Stimulated activated CD4-positive, alpha-beta T cell treated with anti-CD3 and anti-CD28 coated beads, Interleukin-15, amount 100 ng/mL, for 24 hours (primary cell): Measurements from ENCODE around the gene PLXNA4.

ENCODE experiments used
- DNase-seq: peaks from one replicate; pipeline ENCODE4 v3.0.0-alpha.2; 2020

PLXNA4 gene

GRCh38 chr7:132500727-132501440 is 75.4 kb downstream of the PLXNA4 start:
- DNase-seq = no peak

GRCh38 chr7:132499487-132499886 is 76.8 kb downstream of the PLXNA4 start:
- DNase-seq = no peak

- DNase-seq = no peak
These were observed 77.2 kb downstream of the PLXNA4 start for GRCh38 chr7:132499065-132499464.

DNA sequence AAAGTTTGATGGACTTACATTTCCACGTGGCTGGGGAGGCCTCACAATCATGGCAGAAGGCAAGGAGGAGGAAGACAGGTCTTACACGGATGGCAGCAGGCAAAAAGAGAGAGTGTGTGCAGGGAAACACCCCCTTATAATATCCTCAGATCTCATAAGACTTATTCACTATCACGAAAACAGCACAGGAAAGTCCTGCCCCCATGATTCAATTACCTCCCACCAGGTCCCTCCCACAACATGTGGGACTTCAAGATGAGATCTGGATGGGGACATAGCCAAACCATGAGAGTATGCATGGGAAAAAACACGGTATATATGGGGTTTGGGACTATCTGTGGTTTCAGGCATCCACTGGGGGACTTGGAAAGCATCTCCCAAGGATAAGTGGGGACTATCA is 78.0 kb downstream of the PLXNA4 start:
- no peak for DNase-seq

DNA sequence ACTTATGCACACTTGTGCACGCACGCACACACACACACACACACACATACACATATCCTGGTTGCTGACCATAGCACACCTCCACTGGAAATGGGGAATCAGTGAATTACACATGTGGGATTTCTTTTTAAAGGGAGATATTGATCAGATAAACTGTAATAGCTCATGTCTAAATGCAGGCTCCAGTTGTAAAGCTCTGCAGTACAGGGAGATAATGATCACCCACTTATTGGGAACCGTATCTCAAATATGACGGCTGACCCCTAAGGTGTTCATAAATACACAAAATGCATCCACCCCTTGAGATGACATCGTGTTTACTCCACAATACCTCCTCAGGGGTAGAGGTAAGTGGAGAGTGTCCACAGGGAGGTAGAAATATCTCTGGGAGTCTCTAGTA is 79.2 kb downstream of the PLXNA4 start:
- no peak for DNase-seq

- DNase-seq = no peak
These were observed 80.3 kb downstream of the PLXNA4 start for GRCh38 chr7:132495936-132496335.

DNA sequence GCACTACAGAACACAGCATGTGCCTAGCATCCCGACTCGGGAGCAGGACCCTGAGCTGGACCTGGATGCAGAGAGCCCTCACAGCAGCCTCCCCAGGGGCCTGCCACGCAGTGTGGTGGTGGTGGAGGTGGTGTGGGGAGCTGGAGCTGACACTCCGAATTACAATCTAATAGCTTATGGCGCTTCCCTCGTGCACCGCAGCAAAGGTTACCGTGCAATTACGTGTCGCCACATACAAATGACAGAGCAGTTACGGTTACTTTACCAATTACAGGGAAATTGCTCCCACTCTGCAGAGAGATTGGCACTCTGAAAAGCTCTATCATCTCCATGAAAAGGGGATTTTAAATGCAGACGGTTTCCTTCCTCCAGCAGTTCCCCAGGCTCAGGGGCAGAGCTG is 81.8 kb downstream of the PLXNA4 start:
- DNase-seq = no peak

GRCh38 chr7:132492823-132493445 is 83.3 kb downstream of the PLXNA4 start:
- DNase-seq = no peak

DNA sequence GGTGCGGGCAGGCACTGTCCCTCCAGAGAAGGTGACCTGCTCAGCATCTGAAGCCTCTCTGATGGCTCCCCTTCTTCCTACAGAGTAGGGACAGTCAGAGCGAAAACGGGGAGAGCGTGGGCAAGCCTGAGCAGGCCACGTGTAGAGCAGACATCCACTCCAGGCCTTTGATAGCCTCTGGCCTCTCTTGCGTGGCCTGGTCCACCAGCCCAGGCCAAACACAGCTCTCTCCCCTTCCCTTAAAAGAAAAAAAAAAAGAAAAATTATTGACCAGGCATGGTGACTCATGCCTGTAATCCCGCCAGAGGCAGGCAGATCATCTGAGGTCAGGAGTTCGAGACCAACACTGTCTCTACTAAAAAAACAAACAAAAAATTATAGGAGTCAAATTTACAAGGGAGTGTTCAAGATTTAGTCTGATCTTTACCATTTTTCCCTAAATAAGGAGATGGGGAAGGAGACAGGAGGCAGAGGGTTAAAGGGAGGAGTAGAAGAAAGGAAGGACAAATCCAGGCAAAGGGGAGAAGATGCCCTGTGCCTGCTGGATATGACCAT is 84.8 kb downstream of the PLXNA4 start:
- no peak for DNase-seq

DNA sequence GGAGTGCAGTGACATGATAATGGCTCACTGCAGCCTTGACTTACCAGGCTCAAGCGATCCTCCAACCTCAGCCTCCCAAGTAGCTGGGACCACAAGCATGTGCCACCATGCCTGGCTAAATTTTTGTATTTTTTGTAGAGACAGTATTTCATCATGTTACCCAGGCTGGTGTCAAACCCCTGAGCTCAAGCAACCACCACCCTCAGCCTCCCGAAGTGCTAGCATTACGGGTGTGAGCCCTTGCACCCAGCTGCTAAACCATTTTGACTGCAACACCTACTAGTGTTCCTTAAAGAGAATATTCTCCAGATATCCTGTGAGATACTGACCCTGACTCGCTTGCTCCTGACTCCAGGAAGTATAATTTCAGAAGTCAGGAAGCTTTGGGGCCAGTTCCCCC is 85.8 kb downstream of the PLXNA4 start:
- DNase-seq = no peak

DNA sequence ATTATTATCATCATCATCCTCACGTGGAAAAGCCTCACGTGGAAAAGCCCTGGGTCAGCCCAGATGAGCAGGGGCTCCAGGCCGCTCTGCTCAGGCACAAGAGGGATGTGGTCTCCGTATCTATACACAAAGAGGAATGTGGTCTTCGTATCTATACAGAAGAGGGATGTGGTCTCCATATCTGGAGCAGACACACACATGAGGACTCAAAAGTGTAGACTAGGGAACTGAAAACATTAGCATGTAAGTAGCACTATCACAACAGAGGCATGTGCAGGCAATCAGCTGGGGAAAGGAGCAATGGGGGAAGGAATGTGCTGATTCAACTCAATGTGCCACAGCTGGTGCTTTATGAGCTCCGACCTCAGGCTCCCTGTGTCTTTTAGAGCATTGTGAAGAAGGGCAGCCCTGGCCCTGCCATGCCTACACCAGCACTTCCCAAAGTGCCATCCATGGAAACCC is 86.5 kb downstream of the PLXNA4 start:
- DNase-seq = no peak

DNA sequence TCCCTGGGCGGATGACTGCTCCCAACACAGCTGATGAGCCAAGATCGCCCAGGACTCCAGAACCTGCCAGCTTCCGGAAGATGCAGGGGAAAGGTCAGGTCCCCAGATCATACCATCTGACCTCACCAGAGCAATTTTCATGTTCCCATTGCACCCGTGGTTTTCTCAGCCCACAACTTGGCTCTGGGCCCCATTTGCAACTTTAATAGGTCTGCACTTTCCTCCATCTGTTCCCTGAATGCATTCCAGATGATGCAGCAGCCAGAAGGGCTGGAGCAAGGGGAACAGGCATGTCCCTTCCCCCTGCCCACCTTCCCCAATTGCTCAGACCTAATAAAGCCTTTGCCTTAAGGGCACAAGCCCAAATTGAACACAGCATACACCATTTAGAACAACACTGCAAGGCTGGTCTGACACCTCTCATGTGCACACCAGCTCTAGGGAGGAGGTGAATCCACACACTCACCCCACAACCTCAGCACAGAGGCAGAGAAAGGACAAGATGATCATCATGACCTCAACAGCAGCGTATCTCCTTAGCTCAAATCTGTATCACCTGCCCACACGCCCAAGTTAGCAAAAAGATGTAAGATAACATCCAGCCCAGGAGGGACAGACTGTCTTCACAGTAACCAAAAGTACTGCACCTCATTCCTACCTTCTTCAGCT is 87.5 kb downstream of the PLXNA4 start:
- no peak for DNase-seq

DNA sequence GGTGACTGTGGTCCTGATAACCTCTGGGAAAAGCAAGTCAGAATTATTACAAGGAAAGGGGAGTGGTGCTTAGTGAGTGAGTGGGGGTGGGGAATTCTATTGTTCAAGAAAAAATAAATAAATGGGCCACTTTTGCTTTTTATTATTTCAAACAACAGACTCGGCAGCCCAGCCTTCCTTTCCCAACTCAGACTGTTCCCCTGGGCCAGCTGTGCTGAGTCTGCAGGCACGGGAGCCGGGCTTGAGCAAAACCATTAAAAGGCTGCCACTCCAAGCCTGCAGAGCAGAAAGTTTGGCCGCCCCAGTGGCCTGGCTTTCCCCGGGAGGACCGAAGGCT is 90.0 kb downstream of the PLXNA4 start:
- no peak for DNase-seq

DNA sequence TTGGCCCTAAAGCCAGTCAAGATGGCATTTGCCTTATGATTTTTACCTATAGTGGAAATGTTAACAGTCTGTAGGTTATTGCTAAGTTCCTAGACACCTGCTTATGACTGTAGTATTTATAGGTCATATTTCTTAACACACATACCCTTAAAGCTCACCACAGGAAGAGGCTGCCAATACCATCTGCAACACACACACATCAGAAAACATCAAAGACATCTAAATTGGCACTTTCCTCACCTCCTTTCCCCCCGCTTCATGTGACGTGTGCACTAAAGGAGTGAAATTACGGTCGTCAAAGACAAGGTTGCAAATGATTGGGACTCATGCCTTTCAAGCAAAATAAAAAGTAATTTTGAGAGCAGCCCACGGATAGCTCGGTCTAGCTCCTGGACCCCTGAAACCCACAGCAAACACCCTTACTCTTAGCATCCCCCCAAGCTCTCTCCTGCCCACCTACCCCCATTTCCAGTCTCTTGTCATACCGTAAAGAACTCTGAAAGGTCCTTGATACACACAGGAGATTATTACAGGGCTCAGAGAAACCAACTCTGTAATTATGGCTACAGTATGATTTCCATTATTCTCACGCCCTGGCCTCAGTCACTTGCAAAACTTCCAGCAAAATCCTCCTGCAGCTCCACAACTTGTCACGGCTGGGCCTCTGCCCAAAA is 90.5 kb downstream of the PLXNA4 start:
- DNase-seq = peak; percentile 12

DNA sequence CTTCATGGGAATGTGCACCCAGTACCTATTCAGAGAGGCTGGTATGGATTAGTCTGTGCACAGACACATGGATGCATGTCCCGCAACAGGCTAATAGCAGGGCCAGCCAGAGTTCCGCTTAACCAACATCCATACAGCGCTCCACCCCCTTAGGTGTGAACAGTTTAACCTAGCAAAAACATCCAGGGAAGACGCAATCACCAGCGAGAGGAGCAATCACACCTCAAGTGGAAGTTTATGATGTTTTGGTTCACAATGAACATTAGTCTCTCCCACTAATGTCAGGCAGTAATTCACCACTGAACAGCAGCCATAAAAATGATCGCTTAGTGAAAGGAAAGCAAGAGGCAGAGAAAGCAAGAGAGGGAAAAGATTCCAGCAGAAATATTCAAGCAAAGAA is 91.1 kb downstream of the PLXNA4 start:
- DNase-seq = no peak

- no peak for DNase-seq
These were observed 93.4 kb downstream of the PLXNA4 start for GRCh38 chr7:132482866-132483265.

DNA sequence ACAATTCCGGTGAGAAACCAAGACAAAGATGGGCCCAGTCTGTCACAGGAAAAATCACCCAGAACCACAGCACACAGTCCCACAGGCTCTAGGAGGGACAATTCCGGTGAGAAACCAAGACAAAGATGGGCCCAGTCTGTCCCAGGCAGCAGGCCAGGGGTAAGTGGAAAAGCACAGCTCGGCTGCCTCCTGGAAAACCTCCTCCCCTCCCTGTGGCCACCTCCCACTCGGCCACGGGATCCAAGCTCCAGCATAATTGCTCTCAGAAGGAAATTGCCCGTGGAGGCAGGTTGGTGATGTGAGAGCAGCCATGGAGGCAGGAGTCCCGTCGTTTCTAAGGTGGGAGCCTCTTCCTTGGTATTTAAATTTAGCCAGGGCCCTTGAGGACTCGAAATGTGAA is 95.7 kb downstream of the PLXNA4 start:
- no peak for DNase-seq

GRCh38 chr7:132476541-132476940 is 99.7 kb downstream of the PLXNA4 start:
- DNase-seq = no peak

GRCh38 chr7:132475669-132476116 is 100.6 kb downstream of the PLXNA4 start:
- DNase-seq = no peak

GRCh38 chr7:132475037-132475668 is 101.1 kb downstream of the PLXNA4 start:
- DNase-seq = no peak

DNA sequence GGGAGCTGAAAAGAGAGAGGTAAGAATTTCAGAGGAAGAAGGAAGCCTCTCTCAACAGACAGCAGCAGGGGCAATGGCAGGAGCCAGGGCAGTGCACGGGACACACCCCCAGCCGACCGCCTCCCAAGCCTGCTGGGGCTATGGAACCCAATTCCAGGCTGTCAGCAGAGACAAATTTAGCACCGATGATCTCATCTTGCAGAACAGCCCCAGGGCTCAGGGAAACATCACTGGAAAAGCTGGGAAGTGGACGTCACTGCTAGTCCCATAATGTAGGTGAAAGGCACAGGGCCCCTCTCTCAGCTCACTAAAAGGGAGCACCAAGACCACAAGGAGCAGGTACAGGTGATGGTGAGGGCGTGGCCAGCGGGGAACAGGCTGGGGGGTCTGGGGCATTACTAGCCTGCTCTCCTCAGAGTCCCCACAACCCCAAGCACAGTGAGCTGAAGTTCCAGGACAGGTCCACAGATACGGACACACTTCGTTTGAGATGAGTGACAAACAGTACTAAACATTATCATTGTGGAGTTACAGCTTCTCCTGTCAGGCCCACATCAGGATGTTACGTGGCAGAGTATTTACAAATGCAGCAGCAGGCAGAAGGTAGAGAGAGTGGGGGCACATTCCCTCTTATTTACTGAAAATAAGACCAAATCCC is 103.7 kb downstream of the PLXNA4 start:
- DNase-seq = no peak

DNA sequence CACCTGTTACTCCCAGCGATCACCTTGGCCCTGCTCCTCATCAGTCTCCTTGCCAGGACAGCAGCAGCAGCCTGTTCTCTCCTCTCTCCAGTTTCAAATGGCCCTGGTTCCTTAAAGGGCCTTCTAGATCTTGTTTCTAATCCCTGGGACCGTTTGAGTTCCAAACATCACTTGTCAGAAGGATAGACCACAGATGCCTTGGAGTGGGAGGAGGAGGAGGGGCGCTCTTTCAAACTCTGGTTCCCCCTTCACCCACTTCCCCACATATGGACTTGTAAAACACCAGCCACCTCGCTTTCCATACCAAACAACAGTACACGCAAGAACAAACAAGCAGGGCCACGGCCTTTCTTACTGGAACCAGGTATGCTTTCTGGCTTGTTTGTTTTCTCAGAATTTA is 104.8 kb downstream of the PLXNA4 start:
- no peak for DNase-seq
